Omental fat pad (tissue), 4 donors: ENCODE results near the gene XAF1. TPM values are rescaled to one million over a fixed set of nuclear protein-coding genes. Genes with fewer than 3 reads are reported as not detected.

Source experiments
- ATAC-seq: fragments of 150-250 bp; one replicate; pipeline ENCODE4 v1.9.1; 2016; ENCODE audit warnings: mild to moderate bottlenecking, moderate library complexity; ENCODE audit not compliant: low FRiP score
- DNase-seq: peaks from one replicate; pipeline ENCODE4 v3.0.0-alpha.2; 2019; ENCODE audit warnings: low spot score
- total RNA-seq, 4 donors: library from RNA; depleted of rRNA; stranded (reverse); fragments of >200 nt; gene quantifications; one replicate each; pipeline ENCODE4 v1.1.0, GENCODE V29; 2016
- TF ChIP-seq, protein P1 (sequence below), 3 donors: fragments of 450-650 bp; IDR thresholded peaks; one replicate each; pipeline ENCODE4 v1.5.1; 2016 to 2017; ENCODE audit warnings: antibody characterized with exemption in 3 of 3, mild to moderate bottlenecking in 3 of 3, moderate library complexity in 2 of 3

XAF1 gene
- total RNA-seq, 4 donors from 2014 or later = 17.5 to 201 (median 33.6) TPM

GRCh38 chr17:6712058-6712853 lies 43.6 kb upstream of the XAF1 start:
- TF ChIP-seq, protein P1, sequence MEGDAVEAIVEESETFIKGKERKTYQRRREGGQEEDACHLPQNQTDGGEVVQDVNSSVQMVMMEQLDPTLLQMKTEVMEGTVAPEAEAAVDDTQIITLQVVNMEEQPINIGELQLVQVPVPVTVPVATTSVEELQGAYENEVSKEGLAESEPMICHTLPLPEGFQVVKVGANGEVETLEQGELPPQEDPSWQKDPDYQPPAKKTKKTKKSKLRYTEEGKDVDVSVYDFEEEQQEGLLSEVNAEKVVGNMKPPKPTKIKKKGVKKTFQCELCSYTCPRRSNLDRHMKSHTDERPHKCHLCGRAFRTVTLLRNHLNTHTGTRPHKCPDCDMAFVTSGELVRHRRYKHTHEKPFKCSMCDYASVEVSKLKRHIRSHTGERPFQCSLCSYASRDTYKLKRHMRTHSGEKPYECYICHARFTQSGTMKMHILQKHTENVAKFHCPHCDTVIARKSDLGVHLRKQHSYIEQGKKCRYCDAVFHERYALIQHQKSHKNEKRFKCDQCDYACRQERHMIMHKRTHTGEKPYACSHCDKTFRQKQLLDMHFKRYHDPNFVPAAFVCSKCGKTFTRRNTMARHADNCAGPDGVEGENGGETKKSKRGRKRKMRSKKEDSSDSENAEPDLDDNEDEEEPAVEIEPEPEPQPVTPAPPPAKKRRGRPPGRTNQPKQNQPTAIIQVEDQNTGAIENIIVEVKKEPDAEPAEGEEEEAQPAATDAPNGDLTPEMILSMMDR (IDR thresholded peaks at IDR 0.05) = no peak
- ATAC-seq (no peak), DNase-seq (no peak)

DNA sequence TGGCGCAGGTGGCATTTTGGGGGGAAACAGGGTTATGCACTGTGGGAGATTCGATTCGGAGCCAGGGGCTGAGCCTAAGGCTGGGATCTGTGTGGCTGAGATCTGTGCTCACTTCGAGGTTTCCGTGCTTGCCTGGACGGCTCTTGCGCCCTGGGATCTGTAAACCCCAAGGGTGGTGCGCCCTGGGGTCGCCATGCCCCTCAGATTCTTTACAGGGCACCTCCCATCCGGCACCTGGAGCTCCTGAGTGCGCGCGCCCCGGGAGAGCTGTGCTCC lies 43.1 kb upstream of the XAF1 start:
- ATAC-seq = no peak
- no peak for DNase-seq
- TF ChIP-seq, protein P1 (IDR thresholded peaks at IDR 0.05) = no peak

DNA sequence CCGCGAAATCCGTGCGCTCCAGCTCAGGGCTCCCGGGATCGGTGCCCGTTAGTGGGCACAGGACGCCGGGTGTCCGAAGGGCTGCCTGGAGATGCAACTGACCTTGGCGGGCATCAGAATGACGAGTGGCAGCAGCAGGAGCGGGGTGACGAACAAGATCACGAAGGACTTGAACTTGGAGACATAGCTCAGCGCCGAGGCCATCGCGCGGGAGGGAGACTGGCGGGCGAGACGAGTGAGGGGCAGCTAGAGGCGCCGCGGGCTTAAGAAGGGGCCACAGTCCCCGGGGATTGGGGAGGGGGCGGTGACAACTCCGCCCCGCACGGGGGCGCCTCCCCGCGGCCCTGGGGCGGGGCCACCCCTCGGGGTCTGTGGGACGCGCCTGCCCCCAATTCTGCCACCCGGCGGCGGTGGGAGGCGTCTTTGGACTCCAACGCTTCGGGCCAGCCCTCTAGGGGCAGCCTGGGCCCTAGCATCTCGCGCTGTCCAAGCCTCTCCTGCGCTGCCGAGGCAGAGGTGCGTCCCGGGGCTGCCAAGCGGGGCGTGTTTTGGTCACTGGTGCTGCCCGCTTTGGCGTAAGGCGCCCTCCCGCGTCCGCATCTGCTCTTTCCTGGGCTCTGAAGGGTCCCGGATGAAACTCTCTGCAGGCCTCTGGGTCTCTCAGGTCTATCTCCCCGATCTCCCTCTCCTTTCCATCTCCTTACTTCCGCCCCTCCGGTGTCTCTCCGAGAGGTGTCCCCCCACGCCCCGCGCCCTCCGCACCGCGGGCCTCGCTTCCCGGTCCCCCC lies 42.5 kb upstream of the XAF1 start, which contains the start of gene SLC13A5:
SLC13A5 (minus strand) TSS at position 240 of the 788 bp plus-strand sequence; CDS start at position 204, 36 bp downstream.
- ATAC-seq (no peak), DNase-seq (no peak)
- TF ChIP-seq, protein P1 (IDR thresholded peaks at IDR 0.05) = no peak

- ATAC-seq (no peak), DNase-seq (no peak)
- TF ChIP-seq, protein P1 (IDR thresholded peaks at IDR 0.05) = no peak
These were observed 42.0 kb upstream of the XAF1 start for GRCh38 chr17:6713918-6714271.

GRCh38 chr17:6714315-6714874 lies 41.5 kb upstream of the XAF1 start:
- TF ChIP-seq, protein P1 (IDR thresholded peaks at IDR 0.05) = no peak
- no peak for DNase-seq
- ATAC-seq = no peak

DNA sequence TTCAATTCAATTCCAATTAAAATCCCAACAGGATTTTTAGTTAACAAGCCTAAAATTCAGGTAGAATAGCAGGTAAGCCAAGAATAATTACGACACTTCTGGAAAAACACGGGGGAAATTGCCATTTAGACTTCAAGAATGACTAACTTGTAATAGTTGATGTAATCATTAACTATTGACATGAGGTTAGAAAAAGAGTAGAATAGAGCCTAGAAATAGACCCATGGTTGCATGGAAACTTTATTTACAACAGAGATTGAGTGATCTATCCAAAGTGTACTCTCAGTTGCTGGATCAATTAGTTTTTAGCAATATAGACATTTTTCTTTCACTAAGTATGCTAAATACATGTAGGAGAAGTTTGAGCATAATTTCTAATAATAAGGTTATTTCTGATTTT lies 39.1 kb upstream of the XAF1 start:
- DNase-seq (no peak), ATAC-seq (no peak)
- TF ChIP-seq, protein P1 (IDR thresholded peaks at IDR 0.05) = no peak
